Activated T-cell treated with anti-CD3 and anti-CD28 coated beads for 1 hour (primary cell): ENCODE measurements around the gene CNTNAP3.
"Not testable (repeated sequence)": the region's sequence is repeated elsewhere in the genome, so short reads cannot be mapped to it uniquely, and the experiment has no call there.

ENCODE experiments used
- DNase-seq: peaks from one replicate; pipeline ENCODE4 v3.0.0-alpha.2; 2020; ENCODE audit warnings: low read depth

Gene CNTNAP3

DNA sequence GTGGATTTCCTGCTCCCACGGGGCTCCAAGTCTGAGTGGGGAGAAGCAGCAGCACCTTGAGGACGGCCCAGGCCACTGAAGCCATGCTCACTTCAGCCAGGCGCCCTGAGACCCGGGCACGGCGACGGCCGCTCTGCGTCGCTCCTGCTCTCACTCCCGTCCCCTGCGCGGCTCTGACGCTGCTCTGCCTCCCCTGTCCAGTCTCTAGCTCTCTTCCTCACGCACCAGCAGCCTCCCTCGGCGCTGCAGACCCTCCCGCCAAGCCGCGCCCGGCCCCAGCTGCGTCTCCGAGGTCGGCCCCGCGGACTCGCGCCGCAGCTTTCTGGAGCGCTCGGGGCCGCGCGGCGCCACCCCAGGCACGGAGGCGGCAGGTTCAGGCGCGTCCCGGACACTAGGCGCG is at the start of gene CNTNAP3:
CNTNAP3 (minus strand) TSS at position 188 of the 400 bp plus-strand sequence; CDS start at position 85, 103 bp downstream.
- DNase-seq: not testable (repeated sequence)

DNA sequence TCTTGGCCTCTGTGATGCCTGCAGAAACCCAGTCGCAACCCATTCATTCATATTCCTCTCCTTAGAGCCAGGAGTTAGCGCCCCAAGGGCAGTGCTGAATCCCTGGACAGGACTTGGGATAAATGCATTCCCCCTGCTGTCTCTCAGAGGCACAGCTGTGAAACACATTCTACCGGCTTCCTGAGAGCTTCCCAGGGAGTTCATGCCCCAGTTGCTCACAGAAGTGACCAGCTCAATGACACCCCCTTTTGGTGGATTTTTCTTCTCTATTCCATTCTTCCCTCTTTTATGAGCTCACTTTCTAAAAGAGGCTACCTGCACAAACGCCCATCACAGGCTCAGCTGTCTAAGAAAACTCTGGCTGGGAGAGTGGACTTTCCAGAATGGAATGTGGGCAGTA is 8.0 kb downstream of the CNTNAP3 start:
- DNase-seq: not testable (repeated sequence)

DNA sequence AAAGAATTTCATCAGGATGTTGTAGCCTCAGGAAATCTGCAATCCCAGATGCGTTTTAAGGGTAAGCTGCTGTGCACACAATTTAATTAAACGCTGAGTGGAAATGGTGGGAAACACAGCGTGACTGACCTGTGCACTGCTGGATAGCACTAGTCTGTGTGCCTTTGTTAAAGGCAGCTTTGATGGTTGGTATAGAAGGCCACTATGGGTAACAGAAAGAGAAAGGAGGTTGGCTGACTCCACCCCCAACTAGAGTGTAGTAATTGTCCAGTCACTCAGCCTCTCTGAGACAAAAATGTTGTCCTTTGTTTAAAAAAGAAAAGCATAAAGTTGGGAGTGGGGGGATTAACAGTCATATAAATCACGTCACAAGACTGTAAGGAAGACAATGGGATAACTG is 45.5 kb downstream of the CNTNAP3 start:
- DNase-seq: not testable (repeated sequence)

DNA sequence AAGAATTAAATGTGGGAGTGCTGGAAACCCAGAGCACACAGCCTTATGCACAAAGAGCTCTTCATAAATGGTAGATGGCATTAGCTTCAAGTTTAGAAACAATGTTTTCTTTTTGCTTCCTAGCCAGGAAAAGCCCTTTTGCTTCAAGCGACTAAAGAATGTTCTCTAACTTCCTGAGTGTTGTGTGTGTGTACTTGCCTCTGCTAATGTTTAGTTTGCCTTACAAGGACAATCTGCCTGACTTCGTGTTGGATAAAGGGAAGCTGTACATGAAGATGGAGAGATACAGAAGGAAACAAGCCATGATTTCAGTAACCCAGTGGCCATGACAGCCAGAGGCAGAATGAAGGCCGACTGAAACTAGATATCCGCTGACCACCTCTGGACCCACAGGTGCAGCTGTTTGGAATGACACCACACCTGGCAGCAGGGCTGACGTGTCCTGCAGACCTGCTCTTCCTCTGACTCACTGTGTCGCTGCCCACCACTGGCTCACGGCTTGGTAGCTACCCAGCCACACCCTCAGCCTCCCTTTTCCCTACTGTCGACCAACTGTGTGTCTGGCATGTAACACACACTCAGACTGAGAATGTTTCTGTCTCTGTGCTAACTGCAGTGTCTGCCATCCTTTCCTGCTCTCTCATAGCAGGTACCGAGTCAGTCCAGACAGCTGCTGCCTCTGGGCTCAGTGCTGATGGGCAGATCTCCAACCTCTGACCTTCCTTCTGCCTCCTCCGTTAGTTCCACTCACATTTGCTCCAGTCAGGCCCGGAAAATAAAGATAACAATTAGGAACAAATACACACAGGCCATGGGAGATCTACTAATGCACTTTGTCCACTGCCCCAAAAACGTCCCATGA is 55.6 kb downstream of the CNTNAP3 start:
- DNase-seq: not testable (repeated sequence)

DNA sequence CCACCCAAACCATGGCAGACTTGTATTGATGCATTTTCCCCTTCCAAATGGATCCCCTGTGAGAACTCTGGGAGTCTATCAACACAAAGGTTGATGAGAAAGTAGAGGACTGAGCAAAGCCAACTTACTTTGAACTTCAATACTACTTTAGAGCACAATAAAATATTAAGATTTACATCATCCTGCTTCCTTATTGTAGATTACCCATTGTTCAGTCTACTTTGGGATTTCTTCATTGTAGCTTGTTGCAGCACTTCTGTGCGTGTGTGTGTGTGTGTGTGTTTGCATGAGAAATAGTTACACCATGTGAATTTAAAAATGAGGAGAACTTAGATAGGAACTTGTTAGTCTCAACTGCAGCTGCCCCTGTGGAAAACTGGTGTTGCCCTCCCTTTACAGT is 72.0 kb downstream of the CNTNAP3 start:
- not testable (repeated sequence) for DNase-seq

DNA sequence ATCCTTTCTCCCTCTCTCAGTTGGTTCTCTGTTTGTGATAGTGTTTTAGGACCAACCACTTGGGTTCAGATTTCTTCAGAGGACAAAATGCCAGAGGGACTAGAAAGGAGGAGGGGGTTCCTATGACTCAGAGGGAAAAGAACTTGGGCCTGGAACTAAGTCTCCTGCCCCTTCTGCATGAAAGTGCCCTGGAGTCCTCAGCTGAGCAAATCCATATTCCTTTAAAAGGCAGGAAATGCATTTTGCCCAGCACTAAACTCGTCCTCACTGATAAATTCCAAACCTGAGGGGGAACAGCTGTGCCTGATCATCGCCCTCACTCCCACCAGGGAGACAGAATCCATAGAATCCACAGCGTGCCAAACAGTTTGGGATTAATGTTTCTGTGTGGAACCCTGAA is 78.2 kb downstream of the CNTNAP3 start:
- DNase-seq: not testable (repeated sequence)

DNA sequence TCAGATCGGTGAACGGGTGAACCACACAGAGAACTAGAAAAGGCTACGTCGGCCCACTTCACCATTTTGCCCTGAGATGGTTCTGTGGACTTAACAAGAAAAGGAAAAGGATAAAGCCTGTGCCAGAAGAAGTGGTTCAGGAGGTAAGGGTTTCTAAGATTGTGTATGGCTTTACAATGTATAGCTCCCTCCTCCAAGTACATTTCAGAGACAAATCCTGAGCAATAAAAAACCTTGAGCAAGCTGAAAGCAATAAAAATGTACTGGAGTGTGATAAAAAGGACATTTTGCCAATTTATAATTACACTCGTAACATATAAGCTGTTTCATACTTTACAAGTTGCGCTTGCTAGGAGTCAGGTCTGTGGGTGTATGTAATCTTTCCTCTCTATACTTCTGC is 81.3 kb downstream of the CNTNAP3 start:
- DNase-seq: not testable (repeated sequence)

DNA sequence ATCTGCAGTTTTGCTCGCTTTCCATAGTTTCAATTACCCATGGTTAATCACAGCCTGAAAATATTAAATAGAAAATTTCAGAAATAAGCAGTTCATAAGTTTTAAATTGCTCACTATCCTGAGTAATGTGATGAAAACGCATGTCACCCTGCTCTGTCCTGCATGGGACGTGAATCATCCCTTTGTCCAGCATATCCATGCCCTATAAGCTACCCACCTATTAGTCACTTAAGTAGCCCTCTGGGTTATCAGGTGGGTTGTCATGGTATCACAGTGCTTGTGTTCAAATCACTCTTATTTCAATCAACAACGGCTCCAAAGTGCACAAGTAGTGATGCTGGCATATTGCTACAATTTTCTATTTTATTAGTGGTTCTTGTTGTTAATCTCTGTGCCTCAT is 82.1 kb downstream of the CNTNAP3 start:
- DNase-seq: not testable (repeated sequence)

DNA sequence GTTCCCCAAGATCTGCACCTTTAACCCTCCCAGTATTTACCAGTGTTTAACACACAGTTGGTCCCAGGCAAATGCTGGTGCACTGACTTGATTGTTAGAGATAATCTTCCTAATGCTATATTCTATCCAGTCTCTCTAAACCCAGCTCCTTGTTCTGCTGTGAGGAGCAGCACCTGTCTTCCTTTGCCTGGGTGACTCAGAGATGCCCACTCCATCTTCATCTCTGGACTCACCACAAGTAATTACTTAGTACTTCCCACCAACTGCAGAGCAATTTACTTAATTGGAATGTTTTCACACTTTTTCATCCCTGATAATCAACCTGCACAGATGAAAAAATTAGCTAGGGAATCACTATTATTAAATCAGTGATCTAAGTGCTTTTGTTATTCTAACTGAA is 87.6 kb downstream of the CNTNAP3 start:
- not testable (repeated sequence) for DNase-seq

DNA sequence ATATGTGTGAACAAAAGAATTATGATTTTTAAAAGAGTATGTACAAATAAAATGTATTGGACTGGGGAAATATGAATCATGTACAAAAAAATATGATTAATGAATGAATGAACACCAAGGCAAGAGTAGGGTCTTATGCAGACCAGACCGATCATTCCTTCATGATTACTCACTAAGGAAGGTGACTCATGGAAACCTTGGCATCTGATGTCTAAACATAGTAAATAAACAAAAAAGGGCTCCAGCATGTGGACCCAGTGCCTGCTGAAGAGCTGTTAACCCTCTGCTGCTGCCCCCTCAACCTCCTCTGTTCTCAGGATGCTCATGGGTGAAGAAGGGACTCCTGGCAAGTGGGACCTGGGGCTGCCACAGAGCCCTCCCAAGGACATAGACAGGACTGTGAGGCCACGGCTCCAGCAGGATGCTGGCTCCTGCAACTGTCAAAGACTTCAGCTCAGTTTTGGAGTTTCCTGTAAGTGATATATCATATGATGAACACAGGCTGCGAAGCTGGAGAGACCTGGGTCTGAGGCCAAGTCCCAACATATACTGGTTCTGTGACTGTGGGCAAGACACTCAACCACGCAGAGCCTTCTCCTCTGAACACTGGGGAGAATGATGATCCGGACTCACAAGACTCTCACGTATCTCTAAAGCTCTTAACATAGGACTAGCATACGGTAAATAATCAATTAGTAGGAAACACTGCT is 89.8 kb downstream of the CNTNAP3 start:
- not testable (repeated sequence) for DNase-seq

DNA sequence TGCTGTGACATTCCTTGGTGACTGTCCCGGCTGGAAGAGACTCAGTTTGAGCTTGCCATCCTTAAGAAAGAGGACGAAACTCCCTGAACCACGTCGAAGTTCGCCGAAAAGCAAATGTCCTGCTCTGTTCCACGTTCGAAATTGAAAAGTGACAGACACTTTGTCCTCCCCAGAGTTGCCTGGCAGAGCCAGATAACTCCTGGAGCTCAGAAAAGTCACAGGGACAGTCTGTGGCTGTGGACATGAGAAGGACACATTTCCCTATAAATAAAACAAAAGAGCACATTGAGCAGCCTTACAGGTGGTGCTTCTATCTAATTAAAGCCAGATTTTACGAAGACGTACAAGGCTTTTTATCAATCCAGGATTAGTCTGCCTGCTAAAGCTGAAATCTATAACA is 116.6 kb downstream of the CNTNAP3 start:
- DNase-seq: not testable (repeated sequence)

DNA sequence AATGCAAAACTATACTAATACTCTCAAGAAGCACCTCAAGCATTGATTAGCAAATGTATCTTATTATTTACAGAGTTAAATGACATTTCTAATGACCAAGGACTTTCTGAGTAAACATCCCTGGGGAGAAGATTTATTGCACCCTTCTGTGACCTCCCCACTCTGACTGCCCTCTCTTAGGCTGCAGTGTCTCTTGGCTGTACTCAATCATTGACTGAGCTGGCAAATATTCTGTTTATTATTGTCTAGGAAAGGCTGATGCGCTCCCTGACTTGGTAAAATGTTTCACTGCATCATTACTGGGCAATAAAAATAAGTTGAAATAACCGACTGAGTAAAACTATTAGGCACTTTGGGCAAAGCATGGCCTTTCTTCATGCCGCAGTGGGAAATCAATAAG is 130.3 kb downstream of the CNTNAP3 start:
- not testable (repeated sequence) for DNase-seq

DNA sequence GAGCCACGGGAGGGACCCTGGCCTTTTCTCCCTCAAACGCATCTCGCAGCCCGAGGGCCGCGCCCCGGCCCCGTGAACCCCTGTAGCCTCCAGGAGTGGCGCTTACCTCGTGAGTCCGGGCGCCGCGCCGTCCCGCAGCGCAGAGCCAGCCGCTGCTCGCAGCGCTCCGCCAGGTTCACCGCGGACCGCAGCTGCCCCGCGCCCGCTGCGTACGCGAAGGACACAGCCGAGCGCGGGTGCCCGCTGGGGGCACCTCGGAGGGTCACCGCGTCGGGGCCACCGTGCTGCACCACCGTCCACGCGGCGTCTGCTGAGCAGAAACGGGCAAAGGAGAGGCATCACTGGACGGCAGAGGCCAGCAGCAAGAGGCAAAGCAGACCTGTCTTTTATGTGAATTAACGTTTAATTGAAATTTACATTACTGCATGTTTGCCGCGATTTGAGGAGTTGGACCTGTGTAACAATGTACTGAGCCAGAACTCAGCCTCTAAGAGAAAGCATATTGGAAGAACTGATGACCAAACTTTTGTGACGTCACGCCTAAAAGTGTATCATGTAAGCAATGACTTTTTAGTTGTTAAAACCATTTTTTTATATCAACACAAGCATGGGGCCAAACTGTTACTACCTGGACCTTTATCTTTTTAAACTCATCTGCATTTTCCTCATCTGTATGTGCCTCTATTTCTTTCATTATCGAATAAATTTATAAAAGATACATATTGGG is 155.0 kb downstream of the CNTNAP3 start:
- DNase-seq: not testable (repeated sequence)

DNA sequence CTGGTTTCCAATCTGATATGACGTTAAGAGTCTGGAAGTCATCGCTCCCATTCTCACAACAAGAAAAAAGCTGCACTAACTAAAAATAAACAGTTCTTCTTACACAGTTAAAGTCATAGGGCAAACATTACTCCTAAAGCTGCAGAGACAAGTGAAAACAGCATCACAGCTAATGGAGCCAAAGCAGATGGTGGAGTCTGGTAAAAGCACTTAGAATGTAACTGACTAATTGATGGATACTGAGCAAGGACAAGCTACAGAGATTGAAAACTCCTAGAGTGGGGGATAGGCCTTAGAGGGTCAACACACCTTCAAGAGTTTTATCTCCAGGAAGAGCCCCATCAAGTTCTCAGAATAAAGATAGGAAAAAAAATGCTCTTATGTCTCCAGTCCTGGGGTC is 166.6 kb downstream of the CNTNAP3 start:
- DNase-seq: not testable (repeated sequence)

DNA sequence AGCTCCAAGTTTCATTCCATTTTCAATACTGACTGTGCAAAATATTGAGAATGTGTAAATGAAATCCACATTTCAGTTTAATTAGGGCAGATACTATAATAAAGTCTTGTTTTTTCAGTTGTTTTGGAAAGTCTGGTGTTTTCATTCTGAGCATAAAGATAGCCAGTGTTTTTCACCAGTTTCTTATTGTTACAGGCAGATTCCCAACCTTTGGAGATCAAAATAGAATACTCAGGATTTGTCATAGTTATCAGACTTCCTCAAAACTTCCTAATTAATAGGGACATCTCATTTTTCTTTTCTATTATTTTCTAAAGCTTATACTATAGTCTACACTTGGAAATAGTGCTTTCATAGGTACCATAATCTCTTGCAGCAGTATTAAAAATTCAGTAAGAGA is 176.2 kb downstream of the CNTNAP3 start:
- not testable (repeated sequence) for DNase-seq

DNA sequence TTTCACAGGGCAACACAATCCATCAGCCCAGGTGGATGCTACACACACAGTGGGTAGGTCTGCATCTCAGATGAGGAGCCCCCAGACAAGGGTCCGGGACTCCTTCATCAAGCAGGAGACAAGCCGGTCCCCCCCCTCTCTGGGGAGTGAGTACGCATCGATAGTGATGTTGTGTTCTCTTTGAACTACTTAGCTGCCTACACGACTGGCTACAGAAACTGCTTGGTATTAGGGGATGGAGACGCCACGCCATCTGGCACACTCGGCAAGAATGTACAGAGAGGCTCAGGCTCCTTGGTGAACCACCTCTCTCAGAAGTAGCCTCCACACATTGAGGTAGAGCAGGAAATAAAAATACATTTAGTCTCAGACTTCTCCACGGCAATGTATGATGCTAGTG is 179.8 kb downstream of the CNTNAP3 start:
- DNase-seq: no peak

DNA sequence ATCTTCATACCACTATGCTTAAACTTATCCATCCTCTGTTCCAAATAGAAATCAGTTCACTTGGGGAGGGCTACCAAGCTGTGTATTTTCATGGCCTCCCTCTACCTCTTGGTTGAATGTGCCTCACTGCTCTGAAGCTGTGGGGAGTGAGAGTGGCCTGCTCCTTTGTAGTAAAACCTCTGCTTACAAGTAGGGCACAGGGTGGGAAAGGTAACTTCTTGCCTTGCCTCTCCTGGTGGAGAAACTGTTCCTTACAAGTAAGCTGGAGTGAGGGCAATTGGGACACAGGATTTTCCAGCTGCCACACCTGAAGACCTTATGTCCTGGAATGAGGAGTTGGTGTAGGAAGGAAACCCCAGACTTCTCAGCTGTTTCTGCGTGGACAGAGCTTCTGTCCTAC is 190.8 kb downstream of the CNTNAP3 start:
- DNase-seq: not testable (repeated sequence)

DNA sequence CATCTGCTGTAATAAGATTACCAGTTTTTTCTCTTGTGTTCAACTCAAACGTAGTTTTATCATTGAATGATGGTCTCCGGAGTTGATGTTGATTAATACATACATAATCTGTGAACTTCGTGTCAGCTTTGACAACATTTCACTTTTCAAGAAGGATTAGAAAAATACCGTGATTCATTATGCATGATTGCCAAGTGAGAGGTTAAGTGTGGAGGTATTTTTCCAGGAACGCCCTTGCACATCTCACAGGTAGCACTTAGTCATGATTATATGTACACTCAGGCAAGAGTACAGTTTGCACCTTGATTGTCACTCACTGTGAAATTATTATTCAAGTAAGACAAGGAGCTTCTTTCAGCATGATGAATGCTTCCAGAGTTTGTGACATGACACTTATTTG is 202.7 kb downstream of the CNTNAP3 start:
- not testable (repeated sequence) for DNase-seq

DNA sequence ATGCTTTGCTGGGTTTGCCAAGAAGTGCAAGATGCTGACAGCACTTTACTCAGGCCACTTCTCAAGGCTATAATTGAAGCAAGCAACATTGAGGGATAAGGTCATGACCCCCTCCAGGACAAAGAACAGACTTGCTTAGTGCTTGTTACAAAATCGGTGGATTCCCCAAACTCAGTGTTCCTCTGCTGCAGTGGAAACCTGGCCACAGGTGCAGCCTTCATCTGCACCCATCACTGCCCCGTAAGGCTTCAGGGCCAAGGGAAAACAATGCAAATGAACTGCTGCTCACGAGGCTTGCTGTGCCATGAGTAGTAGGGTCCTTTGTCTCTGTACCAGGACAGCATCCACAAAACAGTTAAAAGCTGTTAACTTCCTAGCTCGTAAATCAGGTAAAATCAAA is 205.4 kb downstream of the CNTNAP3 start:
- not testable (repeated sequence) for DNase-seq

DNA sequence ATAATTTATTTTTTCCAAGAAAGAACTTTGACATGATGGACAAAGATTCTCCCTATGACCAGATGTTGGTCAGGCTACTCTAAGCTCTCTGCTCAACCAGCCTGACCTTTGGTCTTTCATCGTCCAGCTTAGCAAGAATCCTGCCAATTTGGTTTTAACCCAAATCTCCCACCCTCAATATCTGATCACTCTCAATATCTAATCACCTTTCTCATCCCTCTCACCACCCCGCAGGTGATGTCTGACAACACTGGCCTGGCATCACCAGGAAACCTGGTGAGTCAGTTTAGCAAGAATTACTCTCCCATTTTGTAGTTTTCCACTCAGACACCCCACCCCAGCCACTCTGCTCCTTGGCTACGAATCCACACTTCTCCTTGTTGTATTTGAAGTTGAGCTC is 207.9 kb downstream of the CNTNAP3 start:
- DNase-seq: not testable (repeated sequence)

DNA sequence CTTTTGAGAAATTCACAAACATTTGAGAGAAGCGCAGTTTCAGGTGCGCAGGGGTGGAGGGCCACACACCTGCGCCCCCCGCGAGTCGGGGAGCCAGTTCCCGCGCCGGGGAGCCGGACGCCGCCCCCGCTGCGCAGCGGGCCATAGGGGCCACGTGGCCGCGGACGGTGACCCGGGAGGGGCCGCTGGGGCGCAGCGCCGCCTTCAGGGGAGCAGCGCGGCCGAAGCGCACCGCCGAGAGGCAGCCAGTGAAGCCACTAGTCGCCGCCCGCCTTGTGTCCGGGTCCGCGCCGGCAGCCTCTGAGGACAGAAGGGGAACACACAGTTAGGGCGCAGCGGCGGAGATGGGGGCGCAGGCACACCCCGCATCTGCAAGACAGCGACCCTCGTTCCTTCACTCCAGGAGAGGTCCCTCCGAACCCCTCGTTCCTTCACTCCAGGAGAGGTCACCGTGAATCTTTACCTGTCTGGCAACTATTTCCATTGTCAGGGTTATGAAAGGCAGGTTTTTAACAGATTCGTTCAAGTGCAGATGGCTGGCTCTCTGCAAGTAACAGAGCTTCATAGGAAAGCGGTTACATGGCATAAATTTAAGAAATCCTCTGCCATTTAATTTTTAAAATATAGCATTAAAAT is 209.2 kb downstream of the CNTNAP3 start:
- DNase-seq: not testable (repeated sequence)

DNA sequence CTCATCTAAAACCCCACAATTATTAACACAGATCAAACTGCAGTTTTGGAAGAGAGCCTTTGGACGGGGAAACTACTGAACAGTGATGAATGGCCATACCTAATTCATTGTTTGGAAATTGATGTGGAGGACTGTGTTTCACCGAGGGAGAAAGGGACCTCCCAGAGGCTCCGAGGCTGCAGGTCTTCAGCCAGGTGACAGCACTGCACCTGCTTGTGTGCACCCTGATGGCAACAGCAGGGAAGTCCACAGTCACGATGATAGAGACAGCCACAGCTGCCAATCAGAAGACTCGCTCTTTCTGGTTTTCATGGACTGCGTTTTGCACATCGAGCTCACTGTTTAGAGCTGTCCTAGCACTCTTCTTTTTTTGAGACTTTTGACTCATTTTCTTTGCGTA is 214.4 kb downstream of the CNTNAP3 start:
- DNase-seq: not testable (repeated sequence)
